HG02610 (cell line): ENCODE data around the gene JARID2.

ENCODE experiments used
- ATAC-seq: cut with Tn5 transposase; IDR thresholded peaks from one replicate; pipeline ENCODE4 v1.9.1; 2021; ENCODE audit warnings: mild to moderate bottlenecking, moderate library complexity; ENCODE audit not compliant: unreplicated experiment

Gene JARID2

DNA sequence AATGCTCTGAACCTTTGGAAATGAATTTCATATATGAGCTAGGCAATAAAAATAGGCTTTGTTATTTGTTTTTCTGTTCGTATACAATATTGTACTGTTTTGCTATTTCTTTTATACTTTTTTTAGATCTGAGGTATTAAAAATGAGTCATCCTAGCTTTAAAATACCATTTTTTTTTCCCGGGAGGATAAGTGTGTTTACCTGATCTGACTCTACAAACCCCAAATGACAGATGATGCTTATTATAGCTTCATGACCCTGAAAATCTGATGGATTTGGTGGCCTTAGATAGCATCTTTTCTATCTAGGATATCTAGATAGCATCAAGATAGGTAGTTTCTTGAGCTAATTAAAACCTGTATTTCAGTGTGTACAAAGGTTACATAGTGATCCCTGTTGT is 210.6 kb downstream of the JARID2 start:
- ATAC-seq = no peak

DNA sequence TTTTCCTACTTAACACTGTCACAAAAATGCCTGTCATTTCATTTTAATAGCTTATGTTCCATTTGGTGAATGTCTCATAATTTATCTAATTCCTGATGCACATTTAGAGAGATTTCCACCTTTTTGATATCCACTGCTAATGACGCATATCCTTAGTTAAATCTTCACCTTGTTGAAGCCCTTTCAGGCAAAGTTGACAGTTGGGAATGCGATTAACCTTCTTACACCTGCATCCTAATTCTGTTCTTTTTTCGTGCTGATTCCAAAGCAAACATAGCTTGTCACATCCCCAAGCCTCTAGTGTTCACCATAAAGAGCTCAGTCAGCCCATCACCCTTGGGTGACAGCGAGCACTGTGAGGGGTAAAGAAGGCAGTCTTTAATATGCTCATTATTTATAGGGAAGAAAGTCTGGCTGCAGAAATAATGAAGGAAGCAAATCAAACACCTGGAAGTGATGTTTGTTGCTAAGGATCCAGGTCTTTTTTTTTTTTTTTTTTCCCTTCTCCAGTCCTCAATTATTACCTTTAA is 211.3 kb downstream of the JARID2 start:
- ATAC-seq = no peak

DNA sequence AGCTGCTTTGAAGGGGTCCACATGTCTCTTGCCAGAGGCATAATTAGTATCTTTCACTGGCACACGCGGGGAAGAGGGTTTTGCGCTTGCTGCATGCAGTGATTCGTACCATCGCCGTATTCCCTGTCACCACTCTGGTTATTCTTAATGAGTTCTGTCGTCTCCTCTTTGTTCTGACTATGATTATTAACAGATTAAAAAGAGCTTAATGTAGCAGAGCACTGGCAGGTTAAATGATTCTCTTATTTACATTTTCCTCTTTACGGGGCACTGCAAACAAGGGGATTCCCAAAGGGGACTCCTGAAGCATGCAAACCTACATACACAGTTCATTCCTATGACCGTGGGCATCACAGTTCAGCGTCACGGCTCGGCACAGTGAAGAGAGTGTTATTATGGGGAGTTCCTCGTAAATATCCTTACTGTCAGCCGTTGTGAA is 212.2 kb downstream of the JARID2 start:
- ATAC-seq = peak; percentile 62

DNA sequence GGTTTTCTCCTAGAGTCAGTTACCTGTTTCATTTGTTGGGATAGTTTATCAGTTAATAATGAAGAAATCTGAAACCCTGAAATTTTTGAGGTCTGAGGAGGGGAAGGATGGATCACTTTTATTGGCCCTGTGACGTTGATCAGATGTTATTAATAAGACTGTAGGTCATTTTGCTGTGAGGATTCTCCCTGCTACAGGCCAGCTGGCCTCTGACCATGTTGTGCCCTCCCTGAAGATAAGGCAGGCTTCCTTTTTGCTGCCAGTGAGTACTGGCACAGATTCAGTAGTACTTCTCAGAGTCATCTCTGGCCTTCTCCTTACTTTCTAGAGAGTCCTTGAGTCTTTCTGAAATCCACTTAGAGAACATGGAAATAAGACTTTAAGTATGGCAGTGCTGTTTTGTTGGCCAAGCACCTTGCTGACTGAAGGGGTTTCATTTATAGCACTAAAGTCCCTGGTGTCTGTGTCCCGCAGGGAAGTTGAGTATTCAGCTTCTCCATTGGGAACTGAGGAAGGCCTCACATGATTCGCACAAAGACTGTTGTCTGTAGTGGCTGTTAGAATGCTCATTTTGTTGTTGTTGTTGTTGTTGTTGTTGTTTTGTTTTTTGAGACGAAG is 214.3 kb downstream of the JARID2 start:
- no peak for ATAC-seq

DNA sequence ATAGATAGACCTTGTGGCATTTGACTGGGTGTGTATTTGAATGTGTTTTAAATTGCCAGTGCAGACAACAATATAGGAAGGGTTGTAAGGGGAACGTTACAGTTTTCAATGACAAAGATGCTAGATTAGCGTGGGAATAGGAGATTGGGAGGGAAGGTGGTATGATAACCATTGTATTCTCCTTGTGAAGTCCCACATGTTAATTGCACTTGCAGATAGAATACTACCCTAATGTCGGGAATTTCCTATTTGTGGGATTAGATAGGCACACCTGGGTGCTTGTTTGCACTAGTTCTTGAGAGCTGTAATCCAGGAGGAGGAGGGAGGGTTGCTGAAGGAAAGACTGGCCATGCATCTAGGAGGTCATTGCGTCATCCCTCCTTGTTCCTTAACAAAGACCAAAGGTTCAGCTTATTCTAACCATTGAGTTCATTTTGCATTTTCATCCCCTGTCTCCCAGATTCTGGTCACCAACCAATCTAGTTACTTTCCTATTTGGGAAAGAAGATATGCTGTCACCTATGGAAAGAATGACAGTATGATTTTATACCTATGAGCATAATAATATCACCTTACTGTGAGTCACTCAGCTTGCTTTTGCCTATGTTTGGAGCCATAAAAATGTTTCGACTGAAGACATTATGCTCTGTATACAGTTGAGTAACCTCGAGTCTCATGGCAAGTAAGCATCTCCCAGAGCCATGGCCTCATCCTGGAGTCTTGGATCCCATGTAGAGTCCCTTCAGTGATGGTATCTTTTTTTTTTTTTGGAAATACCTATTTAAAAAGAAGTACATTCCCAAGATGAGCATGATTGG is 215.5 kb downstream of the JARID2 start:
- no peak for ATAC-seq

DNA sequence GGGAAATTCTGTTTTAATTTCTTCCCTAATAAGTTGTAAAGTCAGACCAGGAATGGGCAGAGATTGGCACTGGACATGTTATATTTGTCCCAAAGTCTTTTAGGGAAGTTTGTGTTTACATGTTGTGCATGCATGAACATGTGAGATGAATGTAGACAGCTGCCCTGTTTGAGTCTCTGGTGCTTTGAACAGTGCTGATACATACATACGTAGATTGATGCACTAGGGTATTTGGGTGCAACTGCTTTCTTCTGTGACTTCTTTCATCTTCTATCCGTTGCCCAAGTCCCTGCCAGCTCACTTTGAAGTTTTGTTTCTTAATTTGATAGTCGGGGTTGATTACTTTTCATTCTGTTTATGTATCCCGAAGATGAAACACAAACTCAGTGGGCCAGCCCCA is 216.4 kb downstream of the JARID2 start:
- ATAC-seq = no peak

DNA sequence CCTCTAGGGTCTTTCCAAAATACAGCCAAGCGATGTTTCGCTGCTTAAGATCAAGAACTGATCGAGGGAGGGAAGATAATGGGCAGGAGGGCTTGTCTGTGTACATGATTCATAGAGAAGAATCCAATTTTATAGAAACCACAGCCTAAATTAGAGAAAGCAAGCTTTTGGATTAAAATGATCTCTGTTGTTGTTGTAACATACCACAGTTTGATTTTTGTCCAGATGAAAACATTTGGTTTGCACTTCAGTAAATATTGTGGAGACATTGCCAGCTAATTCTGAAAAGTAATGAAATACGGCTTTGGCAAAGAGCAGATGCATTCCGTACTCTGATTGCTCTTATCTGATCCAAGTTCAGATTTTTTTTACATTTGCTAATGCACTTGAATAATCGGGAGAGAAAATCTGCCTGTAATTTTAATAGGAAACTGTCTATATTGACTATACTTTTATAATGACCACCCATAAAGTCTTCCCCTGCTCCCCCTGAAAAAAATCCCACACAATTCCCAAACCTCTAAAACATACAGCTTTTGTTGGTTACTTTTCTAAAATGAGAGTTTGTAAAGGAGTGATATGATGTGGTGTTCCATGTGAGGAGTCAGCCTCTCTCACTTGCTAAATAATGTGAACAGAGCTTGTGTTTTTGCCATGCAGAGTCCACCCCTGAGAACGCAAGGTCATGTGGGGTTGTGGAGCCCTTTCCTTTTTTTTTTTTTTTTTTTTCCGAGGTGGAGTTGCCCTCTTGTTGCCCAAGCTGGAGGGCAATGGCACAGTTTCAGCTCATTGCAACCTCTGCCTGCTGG is 217.1 kb downstream of the JARID2 start:
- no peak for ATAC-seq

DNA sequence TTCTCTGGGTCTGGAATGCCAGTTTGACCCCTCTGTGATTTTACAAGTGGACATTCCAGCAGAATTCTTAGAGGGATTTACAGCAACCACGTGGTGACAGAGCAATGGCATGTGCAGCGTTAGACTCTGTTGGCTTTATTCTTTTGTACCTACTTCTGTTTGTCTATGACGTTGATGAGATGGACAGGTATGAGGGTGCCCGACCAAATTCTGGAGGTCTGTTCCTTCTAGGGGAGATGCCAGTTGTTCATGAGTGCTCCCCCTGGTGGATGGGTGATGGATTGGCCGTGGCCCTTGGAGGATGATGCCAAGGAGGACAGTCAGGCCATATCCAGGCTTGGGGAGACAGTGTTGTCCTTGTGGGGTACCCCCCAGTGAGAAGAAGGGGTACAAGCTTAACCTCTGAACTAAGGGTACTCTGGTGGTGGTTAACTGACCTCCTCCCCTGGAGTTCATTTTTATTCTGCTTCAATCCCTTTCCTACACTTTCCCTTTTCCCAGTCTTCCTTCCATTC is 218.4 kb downstream of the JARID2 start:
- no peak for ATAC-seq

DNA sequence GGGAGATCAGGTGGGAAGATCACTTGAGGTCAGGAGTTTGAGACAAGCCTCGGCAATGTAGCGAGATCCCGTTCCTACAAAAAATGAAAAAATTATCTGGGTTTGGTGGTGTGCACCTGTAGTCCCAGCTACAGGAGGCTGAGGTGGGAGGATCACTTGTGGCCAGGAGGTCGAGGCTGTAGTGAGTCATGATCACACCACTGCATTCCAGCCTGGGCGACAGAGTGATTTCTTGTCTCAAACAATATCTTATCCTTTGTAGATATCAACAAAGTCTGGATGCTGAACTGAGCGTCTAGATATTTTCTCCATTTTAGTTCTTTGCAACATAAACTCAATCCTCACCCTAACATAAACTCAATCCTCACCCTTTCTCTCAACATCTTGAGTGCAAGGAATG is 219.3 kb downstream of the JARID2 start:
- ATAC-seq = no peak

DNA sequence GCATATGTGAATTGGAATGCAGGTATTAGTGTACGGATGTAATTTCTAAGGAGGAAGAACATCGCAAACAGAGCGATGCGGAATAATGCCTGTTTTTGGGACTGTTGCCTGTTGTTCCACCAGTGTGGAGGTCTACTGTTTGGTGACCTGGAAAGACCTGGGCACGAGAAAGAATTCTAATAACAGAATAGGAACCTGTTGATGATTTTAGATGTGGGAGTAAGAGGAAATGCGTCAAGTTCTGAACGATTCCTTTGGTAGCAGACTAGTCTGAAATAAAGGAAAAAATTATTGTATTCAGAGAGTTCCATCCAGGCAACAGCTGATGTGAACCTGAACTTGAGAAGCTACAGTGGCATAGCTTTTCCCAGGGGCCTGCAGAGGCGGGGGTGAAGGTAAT is 224.9 kb downstream of the JARID2 start:
- ATAC-seq = no peak

DNA sequence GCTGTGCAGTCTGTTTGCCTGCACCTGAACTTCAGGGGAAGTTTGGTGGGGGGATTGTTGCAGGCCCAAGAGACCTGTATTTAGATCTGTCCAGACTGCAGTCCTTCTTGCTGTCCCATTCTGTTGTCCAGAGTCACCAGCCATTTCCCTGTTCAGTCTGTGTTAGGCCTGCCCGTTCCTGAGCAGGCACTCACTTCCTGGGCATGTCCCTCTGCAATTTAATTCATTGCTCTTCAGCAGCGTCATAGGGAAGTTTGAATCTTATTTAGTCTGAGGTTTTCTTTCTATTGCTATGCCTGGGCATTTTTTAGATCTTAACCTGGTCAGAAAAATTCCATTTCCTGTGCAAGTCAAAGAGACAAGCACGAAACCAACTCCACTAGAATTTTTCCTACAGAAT is 226.8 kb downstream of the JARID2 start:
- no peak for ATAC-seq

DNA sequence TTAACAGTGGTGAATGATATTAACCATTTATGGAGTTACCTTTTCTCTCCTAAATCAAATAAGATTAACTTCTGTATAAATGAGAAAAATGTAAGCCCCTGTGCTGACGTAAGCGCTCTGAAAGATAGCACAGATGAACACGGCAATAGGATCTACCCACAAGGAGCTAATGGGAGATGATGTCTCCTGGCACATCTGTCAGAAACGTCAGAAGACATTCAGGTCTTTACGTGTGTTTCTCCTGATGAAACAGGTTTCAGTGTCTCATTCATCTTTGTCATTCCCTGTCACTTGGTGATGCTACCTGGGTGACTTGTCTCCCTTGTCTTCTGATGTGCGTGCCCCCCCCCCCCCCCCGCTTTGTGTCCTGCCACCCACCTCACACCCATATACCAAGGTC is 227.3 kb downstream of the JARID2 start:
- ATAC-seq = no peak

DNA sequence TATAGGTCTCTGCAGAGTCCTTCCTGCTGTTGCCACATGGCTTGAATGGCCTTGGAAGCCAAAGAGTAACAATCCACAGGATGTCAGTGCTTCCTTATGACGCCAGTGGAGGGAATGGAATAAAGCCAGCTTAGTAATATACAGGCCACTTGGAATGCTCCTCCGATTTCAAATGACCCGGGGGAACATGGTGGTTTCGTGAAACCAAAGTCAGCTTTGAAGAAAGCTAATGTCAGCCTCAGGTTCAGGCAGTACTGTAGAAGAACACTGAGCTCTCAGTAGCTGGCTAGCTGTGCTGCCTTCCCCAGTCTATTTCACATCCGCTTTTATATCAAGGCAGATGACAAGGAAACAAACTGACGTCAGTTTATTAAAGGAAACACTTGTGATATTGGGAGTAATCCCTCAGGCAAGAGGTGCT is 227.9 kb downstream of the JARID2 start:
- no peak for ATAC-seq

DNA sequence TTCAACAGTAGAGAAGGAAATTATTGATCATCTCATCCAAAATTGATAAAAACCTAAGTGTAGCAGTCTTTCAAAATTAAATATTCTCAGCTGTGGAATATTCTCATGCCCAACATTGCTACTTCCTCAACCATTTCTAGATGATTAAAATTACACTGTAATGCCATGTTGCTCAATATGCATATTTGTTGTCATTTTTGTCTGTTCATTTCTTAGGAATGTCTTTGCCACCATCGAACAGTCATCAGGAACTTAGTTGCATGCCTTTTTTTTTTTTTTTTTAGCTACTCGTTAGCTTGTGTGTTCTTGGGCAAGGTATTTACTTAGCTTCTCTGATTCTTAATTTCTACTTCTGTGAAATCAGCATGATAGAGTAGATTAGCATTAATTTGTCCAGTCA is 228.3 kb downstream of the JARID2 start:
- no peak for ATAC-seq

DNA sequence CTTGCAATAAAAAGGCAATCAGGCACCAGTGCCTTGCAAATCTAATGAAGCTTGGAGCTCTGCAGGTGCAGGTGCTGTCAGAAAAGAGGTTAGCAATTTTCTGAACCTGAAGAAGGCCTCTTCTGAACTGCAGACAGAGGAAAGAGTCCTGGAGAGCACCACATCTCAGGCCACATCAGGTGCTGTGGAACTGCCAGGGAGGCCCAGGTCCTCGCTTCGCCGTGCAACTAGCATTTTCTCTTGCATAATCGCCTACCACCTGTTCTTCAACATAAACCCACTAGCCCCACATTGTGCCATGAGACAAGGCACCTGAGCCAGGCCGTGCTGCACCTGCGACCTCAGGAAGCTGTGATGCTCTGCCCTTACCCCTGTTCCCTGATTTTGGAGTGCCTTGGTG is 229.4 kb downstream of the JARID2 start:
- no peak for ATAC-seq

DNA sequence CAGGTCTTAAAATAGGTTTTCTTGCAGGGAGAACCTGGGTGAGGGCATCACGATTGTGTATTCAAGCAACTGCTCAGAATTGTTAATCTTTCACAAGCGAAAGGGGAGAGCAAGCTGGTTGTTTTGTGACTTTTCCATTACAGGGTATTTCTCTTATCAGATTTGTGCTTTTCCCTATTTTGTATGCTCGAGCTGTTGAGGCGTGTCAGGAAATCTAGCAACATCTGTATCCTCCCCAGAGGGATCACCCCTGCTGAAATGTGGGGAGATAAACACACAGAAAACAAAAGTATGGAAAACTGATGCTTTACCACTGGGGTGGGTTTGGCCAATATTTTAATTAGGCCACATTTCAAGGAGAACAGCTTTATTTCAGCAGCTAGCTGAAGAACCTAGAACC is 230.0 kb downstream of the JARID2 start:
- no peak for ATAC-seq

DNA sequence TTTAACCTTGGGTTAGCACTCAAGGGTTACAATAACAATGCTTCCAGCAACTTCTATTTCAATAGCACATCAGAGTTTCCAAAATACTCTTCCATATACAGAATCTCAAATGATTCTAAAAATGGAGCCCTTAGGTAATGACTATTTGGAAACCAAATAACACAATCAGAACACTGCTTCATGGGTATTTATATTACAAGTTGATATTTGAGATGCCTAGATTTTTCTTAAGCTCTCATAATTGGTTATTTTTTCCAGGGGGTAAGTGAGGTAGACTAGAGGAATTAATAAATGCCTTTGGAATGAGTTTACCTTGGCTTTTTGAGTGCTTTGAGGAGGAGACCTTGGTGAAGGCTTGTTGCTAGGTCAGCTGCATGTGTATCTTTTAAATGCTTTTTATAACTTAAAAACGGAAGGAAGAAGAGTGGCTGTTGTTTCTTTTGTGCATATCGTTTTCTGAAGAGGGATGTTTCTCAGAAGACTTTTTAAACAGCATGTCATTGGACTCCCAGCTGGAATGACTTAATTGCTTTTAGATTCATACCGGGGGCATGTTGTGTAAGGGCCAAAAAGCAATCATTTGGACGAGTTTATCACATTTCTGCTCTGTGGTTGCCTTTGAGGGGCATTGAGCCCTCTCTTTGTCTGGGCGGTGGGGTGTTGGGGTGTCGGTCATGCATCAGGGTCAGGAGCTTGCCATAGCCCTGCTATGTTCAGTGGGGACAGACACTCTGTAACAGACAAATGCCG is 230.9 kb downstream of the JARID2 start:
- ATAC-seq = no peak

DNA sequence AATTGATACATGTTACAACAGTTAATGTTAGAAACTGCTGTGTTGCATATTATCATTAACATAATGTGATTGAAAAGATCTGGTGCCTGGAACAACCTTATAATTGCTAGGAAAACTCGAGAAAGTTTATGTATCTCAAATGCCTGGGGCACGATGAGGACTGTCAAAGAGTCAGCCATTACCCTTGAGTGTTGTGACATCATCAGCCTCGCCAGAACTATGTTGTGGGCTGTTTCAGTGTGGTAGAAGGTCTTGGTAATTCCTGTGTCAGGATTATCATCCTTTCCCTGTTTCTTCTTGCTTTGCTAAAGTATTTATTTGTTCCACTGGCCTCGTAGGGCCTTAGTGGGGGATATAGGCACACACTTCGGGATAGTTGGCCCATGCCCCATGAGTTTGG is 231.9 kb downstream of the JARID2 start:
- ATAC-seq = no peak

DNA sequence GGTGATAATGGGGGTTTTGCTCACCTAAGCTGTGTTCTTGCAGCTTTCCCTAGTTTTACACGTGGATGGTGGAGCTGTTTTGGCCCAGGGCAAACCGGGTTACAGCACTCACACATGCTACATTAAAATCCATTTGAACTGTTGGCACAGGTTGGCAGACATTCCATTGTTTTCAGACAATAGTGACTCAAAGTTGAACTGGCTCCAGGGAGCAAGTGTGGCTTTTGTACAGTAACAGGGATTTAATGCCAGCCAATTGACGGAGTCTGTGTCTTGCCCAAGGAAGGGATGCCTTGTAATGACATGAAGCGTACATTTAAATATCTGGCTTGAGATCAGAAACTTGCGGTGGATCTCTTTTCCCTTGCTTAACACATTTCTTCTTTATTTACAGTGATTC is 233.9 kb downstream of the JARID2 start:
- ATAC-seq = no peak

DNA sequence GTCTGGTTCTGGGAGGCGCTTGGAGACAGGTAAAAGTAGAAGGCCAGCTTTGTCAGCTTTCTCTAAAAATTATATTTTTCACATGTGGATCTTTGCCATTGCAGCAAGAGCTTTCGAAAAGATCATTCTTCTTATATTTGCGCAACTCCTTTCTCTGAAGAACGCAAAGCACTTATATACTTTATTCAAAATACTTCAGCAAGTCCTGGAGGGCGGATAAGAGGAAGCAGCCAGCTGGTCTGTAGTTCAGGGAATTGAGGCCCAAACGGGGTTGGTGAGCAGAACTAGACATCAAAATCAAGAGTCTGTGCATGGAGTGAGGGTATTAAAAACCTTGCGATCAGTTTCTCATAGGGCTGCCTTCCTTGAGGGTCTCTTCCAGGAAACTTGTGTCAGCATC is 234.7 kb downstream of the JARID2 start:
- ATAC-seq = no peak
